GM08714 (cell line): ENCODE results near the gene MICALL1.
"Not testable (repeated sequence)": the region's sequence is repeated elsewhere in the genome, so short reads cannot be mapped to it uniquely, and the experiment has no call there.

ENCODE experiments used
- H3K4me3 ChIP-seq: fragments of 200-500 bp; sonication (Bioruptor generic); 2 replicates; pipeline ENCODE4 v1.5.1; 2014; ENCODE audit warnings: mild to moderate bottlenecking, low read length, inconsistent platforms
- ZNF274 ChIP-seq: IDR thresholded peaks from 2 replicates; pipeline ENCODE4 v1.6.1; 2012; ENCODE audit warnings: mild to moderate bottlenecking, low read depth, low read length

MICALL1 gene

DNA sequence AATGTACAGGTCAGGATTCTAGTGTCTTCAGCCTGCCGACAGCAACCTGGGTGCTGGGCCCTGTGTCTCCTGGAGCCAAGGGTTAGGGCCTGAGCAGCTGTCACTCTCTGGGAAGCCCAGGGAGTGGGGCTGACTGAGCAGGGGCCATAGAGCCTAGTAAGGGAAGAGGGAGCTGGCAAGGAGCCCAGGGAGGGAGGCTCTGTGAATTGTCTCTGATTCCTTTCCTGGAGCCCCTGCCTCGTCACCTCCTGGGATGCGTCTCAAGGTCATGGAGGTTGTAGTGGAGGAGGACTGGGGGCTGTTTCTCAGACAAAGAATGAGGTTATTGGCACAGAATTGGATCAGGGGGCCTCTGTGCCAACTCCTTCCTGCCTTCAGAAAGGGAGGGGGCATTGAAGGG, 66.4 kb downstream of the MICALL1 start:
- TF ChIP-seq ZNF274 = no peak

DNA sequence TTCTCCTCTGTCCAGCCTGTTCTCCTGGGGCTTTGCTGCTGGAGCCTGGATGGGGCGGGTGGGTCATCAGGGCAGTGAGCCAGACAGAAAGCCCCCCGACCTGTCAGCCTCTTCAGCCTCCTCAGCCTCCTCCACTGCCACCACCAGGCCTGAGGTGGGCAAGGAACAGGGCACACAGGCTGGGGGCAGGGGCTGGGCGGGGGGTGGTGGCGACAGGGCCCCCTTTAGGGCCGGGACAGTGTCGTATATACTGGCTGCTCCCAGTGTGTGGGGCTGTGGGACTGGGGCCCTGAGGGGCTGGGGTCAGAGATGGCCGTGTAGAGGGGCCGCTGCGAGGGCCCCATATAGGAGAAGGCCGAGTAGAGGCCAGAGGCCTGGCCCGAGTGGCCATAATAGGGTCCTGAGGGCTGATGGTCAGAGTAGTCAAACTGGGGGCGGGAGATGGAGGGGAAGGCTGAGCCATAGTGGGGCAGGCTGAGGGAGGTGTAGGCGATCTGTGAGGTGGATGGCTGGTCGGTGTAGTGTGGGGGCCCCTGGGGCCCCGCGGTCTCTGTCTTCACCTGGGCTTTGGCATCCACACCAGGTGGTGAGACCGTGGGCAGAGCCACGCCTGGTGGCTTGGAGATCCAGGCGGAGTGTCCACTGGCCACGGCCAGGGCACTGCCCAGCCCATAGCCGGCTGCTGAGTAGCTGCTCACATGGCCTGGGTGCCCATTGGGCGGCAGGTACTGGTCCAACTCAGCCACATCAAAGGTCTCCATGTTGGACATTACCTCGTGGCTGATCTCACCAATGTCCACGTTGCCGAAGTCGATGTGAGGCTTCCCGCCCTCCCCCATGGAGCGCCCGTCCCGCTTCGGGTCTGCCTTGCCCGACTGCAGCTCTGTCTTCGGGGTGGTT, 67.4 kb downstream of the MICALL1 start:
- no peak for TF ChIP-seq ZNF274
- H3K4me3 ChIP-seq = no peak overlapping the region

More for the DNA sequence above, 66.4 kb downstream of the MICALL1 start:
- no peak overlapping the region for H3K4me3 ChIP-seq

DNA sequence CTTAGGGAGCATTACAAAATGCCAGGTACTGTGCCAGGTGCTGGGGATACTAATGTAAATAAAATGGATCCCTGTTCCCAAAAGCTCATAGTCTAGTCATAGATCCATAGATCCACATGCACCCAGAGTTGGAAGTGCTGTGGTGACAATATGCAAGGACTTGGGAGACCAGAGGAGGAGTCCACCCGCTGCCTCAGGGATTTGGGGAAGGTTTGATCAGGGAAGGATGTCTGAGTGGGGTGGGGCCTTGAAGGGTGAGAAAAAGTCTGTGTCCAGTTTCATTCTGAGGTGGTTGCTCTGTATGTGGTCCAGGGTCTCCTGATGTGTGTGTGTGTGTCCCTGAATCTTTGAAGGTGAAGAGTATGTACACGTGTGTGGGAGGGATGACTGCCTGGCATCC, 69.1 kb downstream of the MICALL1 start:
- no peak overlapping the region for H3K4me3 ChIP-seq
- no peak for TF ChIP-seq ZNF274

DNA sequence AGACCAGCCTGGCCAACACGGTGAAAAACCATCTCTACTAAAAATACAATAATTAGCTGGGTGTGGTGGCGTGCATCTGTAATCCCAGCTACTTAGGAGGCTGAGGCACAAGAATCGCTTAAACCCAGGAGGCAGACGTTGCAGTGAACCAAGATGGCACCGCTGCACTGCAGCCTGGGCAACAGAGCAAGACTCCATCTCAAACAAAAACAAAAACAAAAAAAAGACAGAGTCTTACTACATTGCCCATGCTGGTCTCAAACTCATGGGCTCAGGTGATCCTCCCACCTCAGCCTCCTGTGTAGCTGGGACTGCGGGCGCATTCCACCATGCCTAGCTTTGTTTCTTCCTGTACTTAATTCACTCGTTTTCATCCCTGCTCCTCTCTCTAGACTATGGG, 69.9 kb downstream of the MICALL1 start:
- H3K4me3 ChIP-seq = not testable (repeated sequence)

DNA sequence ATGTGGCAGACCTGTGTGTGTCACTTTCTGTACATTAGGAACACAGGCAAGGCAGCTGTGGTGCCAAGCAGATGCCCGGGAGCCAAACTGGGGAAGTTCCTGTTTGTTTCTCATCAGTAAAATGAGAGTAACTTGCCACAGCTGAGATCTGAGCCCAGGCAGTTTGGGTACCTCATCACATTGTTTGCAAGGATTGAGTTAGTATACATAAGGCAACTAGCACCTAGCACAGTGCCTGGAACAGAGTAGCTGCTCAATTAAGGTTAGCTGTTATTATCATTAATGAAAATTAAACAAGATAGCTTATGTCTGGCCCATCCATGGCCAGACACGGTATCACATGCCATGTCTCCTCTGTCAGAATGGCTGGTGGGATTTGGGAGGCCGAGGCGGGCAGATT, 70.5 kb downstream of the MICALL1 start:
- TF ChIP-seq ZNF274 = no peak
- H3K4me3 ChIP-seq = no peak overlapping the region

DNA sequence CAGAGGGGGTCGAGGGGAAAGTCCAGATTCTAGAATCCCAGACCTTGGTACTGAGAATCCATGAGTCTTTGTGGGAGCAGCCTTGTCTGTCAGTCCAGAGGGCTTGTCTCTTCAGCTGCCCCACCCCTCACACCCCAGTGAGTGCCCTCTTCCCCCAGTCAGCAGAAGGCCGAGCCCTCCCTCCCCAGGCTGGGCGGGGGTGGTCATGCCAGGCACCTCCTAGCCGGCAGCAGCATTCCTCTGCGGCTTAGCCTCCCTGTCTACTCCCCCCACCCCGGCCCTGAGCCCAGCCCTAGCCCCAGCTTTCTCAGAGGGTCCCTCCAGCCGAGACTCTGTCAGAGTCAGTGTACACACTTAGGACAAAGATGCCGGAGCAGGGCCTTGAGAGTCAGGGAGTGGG, 73.7 kb downstream of the MICALL1 start:
- no peak for TF ChIP-seq ZNF274
- no peak overlapping the region for H3K4me3 ChIP-seq

DNA sequence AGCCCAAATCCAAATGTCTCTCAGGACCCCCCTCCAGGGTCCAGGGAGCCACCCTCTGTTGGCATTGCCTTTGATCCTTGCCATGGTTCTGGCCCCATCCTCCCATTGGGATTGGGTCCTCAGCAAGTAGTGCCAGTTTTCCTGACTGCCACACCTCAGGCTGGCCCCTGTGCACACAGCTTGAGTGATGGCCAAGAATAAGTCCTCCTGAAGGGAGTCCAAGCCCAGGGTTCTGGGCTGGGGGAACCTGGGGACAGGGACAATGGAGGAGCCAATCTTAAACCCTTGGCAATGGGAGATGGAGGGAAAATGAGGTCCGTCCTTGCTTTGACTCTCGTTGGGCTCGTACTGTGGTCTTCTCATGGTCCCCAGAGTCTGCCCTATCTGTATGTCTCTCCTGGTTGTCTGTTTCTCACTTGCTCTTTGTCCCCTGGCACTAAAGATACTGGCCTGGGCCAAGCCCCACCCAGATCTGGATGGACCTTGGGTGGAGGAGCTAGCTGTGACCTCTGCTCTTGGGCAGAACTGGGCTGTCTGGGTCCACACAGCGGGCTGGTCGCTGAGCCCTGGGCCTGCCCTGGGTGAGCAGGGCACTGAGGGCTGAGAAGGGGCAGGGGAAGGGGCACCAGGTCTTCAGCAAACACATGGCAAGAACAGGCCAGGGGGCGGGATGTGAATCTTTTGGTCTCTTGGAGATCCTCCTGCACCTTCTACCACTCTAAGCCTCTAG, 75.3 kb downstream of the MICALL1 start:
- no peak for TF ChIP-seq ZNF274

DNA sequence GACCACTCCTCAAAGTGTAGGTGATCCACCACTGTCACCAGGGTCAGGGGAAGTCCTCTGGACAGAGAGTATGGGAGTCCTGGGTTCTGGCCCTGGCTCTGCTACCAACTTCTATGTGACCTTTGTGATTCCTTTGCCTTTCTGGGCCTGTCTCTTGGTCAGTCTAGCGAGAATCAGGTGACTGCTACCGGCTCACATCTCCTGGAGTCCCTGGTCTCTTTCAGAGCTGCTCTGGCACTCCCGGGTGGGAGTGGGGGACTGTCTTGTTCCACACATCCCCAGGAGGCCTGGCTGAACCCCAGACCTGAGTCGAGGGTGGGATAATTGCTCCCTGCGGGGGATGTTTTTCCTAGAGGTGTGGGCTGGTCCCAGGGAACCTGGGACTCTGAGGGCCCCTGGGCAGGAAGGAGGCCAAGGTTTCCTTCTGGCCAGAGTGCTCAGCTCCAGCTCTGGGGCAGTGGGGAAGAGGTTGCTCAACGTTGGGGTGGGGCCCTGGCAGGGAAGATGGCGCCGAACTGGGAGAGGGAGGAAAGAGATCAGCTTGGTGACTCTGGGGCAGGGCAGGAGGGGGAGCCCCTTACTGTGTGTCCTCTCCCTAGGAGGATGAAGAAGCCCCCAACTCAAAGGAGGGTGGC, 76.2 kb downstream of the MICALL1 start:
- TF ChIP-seq ZNF274 = no peak
- no peak overlapping the region for H3K4me3 ChIP-seq

More for the DNA sequence above, 75.3 kb downstream of the MICALL1 start:
- no peak overlapping the region for H3K4me3 ChIP-seq

DNA sequence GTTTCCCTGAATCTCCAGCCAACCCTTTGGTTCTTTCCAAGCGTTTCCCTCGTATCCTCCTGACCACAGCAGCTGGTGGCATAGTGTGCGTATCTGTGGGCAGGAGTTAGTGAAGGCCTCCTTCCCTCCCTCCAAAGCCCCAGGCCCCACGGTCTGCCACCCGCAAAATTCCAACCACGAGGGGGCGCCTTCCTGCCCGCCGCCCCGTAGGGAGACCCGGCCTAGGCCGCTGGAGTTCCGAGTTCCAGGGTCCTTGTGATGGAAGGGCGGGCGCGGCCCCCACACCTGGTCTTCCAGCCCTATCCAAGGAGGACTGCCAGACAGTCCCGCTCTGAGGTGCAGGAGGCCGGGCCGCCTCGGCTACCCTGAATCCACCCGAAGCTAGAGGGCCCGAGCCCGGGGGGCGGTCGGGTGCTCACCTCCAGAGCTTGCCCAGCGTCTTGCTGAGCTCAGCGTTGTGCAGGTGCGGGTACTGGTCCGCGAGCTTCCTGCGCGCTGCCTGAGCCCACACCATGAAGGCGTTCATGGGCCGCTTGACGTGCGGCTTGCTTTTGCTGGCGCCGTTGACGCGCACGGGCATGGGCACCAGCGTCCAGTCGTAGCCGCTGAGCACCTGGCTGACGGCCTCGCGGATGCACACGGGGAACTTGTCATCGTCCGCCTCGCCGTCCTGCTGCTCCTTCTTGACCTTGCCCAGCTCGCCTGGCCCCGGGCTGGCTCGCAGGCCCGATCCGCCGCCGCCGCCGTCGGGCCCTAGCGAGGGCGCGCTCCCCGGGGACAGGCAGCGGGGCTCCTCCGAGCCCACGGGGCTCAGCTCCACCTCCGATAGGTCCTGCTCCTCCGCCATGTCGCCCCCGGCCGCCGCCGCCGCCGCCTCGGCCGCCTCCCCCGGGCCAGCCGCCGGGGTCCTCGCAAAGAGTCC, 77.1 kb downstream of the MICALL1 start:
- no peak overlapping the region for H3K4me3 ChIP-seq
- no peak for TF ChIP-seq ZNF274

DNA sequence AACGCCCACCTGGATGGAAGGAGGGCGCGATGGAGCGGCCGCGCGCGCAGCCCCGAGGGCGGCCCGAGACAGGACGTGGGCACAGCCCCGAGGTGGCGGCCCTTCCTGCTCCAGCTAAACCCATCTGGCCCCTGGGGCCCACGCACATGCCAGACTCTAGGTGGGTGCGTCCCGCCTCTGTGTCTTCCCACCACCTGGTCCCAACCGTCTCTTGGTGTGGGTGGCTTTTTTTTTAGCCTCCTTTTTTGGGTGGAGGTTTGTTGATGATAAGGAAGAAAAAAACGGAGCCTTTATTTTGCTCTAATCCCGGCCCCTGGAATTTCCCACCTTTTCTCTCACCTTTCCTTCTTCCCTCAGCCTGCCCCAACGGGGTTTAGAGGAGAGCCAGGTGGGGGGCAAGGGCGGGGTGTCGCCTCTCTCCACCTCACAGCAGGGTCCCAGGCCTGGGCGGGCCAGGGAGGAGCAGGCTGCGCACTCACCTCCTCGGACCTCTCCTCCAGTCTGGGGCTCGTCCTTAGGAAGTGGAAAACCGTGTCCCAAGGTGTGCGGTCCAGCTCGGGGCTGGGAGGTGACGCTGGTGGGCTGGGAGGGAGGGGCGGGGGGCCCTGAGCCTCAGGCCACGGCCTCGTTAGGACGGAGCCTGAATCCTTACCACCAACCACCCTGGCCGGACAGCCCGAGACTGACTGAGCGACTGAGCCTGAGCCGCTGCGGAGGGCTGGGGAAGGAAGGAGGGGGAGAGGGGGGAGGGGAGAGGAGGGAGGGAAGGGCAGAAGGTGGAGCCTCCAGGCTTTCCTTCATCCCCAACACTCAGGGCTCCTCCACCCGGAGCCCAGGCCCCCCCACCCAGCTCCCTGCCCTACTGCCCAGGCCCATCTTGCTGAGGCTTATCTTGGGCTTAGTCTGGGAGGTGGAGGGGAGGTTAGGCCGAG, 78.0 kb downstream of the MICALL1 start, which contains the start of gene SOX10:
Gene SOX10 (minus strand): TSS at position 696 of the 932 bp plus-strand sequence. CDS start 771 bp downstream, outside the sequence.
- TF ChIP-seq ZNF274 = no peak
- no peak within 1 kb of the TSS for H3K4me3 ChIP-seq

DNA sequence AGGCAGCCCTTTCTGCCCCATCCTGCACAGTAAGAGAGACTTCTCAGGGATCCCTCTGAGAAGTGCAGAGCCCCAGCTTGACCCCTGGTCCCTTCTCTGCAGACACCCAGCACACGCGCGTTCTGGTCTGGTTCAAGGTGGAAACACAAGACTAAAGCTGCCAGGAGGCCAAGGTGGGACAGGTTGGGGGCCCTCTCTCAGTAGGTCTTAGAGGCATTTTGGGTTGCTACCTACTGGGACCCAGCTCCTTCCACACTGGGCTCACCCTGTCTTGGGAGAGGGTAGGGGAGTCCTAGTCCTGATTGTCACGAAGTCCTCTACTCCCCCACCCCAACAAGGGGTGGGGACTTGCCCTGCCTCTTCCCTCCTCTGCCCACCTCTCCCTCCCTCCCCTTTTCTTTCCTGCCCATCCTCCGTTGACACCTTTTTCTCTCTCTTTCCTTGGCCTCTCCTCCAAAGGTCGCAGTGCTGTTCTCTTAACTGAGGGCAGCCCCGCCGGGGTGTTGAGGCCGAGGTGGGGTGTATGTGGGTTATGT, 79.0 kb downstream of the MICALL1 start:
- no peak overlapping the region for H3K4me3 ChIP-seq
- TF ChIP-seq ZNF274 = no peak

DNA sequence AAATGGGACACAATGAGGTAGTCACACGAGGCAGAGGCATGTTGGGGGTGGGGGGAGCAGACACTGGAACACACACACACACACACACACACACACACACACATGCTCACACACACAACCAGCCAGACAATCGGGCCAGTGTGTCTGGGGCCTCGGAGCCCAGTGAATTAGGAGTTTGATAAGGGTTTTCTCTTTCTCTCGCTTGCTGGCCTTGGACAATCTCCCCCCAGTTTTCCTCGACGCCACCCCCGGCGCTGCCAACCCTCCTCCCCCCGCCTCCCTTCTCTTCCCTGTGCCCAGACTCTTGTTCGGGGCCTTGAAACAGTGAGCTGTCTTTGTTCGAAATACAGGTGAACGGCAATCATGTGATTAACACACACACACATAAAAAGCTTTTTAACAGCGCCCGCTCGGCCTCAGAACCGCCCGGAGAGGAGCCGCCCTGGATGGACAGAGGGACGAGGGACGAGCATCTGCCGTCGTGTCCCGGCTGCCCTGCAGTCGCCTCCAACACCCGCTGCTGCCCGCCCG, 79.7 kb downstream of the MICALL1 start:
- H3K4me3 ChIP-seq = no peak overlapping the region
- no peak for TF ChIP-seq ZNF274

DNA sequence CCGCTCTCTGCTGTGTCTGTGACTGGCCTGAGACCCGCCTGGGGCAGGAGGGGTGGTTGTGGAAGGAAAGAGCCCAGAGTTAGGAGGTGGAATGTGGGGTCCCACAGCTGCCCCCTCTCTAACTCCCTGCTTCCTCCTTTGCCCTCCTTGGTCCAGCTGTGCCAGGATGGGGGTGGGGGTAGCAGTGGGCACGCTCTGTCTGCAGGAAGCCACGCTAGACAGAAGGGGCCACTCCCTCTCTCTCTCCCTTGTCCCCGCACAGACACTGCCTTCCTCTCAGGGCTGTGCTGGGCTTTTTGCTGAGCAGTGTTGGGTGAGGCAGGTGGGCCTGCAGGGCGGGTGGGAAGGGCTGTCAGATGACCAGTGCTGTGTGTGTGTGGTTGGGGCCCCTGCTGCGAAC, 80.3 kb downstream of the MICALL1 start:
- no peak overlapping the region for H3K4me3 ChIP-seq
- no peak for TF ChIP-seq ZNF274
